GM10266 (cell line): ENCODE data around the gene LRSAM1.

Experiments used
- DNase-seq: peaks from one replicate; pipeline ENCODE4 v3.0.0; 2012; ENCODE audit errors: extremely low spot score
- TF ChIP-seq, protein P1 (sequence below): IDR thresholded peaks from 2 replicates; pipeline ENCODE4 v1.5.1; 2012; ENCODE audit warnings: mild to moderate bottlenecking, low read depth; ENCODE audit not compliant: control insufficient read depth, insufficient read depth; ENCODE audit errors: missing control alignments

The LRSAM1 gene

DNA sequence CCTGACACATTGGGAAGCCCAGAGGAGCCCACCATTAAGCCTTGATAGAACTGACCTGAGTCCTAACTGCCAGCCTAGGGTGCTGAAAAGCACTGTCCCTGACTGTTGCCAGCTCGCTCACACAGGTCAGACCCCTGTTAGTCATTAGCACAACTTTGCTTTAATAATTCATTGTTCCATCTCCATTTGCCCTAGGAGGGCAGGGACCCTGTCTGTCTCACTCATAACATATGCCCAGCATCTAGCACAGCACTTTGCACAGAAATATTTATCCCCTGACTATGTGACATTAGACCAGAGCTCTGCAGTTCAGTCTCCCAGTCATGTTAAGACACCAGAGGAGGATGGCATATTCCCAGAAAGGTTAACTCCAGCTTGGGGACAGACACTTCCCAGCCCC is 99.0 kb downstream of the LRSAM1 start:
- TF ChIP-seq, protein P1, sequence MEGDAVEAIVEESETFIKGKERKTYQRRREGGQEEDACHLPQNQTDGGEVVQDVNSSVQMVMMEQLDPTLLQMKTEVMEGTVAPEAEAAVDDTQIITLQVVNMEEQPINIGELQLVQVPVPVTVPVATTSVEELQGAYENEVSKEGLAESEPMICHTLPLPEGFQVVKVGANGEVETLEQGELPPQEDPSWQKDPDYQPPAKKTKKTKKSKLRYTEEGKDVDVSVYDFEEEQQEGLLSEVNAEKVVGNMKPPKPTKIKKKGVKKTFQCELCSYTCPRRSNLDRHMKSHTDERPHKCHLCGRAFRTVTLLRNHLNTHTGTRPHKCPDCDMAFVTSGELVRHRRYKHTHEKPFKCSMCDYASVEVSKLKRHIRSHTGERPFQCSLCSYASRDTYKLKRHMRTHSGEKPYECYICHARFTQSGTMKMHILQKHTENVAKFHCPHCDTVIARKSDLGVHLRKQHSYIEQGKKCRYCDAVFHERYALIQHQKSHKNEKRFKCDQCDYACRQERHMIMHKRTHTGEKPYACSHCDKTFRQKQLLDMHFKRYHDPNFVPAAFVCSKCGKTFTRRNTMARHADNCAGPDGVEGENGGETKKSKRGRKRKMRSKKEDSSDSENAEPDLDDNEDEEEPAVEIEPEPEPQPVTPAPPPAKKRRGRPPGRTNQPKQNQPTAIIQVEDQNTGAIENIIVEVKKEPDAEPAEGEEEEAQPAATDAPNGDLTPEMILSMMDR = no peak
- DNase-seq = no peak

DNA sequence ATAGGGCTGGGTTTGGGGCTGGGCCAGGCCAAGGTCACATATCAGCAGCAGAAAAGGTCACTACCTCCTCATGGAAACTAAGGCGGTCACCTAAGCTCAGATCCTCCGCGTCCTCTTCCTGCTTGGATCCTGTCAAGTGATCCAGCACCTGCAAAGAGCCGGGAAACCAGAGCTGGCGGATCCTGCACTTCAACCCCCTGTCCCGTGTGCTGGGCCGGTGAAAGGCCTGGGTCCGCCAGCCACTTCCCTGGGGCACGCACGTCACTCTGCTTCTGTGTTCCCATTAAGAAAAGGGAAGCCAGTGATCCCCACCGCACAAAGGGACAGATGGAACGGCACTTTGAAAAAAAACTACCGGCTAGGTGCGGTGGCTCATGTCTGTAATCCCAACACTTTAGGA is 99.4 kb downstream of the LRSAM1 start:
- TF ChIP-seq, protein P1 = no peak
- no peak for DNase-seq
